GM18507 (cell line): ENCODE results near the gene SERPINA1.
"Not testable (repeated sequence)": the region's sequence is repeated elsewhere in the genome, so short reads cannot be mapped to it uniquely, and the experiment has no call there.

Source experiments
- DNase-seq: peaks from one replicate; pipeline ENCODE4 v3.0.0; 2011; ENCODE audit warnings: low read depth; ENCODE audit not compliant: insufficient read length; ENCODE audit errors: extremely low spot score
- FAIRE-seq: peaks from 2 replicates; lab custom pipeline; 2011; peaks lifted over from hg19 to GRCh38; lab: Jason Lieb, UNC

The SERPINA1 gene

GRCh38 chr14:94388384-94389103, at the start of gene SERPINA1:
TSS of gene SERPINA1 (minus strand) at chr14:94388602. CDS start at chr14:94383237, 5,365 bp downstream.
- FAIRE-seq, result no peak
- no peak for DNase-seq

- no peak for FAIRE-seq
- no peak for DNase-seq
These were observed 40.2 kb upstream of the SERPINA1 start for GRCh38 chr14:94428610-94429009.

GRCh38 chr14:94427016-94427613, 38.7 kb upstream of the SERPINA1 start:
- FAIRE-seq, result no peak
- DNase-seq, result no peak

GRCh38 chr14:94426526-94426925, 38.1 kb upstream of the SERPINA1 start:
- FAIRE-seq (no peak), DNase-seq (no peak)

GRCh38 chr14:94424371-94424770, 36.0 kb upstream of the SERPINA1 start:
- DNase-seq, result no peak
- no peak for FAIRE-seq

DNA sequence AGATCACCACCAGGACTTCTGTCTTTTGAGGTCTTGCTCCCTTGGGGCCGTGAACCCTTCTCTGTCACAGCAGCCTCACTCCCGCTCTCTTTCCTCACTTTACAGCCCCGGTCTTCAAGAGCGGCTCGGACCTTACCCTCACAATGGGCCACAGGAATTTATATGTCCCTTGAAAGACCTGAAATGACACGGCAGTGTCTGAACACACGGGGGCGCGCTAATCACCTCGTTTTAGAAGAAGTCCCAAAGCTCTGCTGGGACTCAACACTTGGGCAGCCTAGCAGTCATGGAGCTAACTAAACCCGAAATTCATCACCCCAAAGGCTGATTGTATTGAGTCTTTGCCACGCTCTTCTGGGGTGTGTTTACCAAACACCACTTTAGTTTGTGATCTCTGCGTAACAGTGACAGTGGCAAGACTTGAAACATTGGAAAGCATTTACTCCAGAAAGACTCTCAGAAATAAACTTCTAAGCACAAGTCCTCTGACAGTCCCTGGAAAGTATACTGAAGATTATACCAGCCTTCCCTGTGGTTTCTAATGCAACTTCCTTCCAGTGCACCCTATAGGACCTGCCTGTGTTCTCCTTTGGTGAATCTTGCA, 35.2 kb upstream of the SERPINA1 start:
- DNase-seq (no peak), FAIRE-seq (peak; percentile 84)

DNA sequence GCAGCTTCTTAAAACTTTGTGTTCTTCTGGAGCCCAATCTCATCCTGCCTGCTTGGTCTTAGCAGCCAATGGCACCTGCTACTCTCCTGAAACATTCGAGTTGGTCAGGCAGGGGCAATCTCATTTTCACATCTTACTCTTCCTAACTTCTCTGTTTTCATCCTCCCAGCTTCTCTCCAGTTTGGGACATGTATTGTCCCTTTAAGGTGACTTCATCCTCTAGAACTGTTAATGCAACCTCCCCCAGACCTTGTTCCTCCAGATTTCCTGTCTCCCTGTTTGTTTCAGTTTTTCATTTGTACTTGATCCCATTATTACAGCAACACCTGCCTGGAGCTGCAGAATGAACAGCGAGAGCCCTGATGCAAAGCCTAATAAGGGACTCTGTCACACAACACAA, 32.9 kb upstream of the SERPINA1 start:
- no peak for FAIRE-seq

DNA sequence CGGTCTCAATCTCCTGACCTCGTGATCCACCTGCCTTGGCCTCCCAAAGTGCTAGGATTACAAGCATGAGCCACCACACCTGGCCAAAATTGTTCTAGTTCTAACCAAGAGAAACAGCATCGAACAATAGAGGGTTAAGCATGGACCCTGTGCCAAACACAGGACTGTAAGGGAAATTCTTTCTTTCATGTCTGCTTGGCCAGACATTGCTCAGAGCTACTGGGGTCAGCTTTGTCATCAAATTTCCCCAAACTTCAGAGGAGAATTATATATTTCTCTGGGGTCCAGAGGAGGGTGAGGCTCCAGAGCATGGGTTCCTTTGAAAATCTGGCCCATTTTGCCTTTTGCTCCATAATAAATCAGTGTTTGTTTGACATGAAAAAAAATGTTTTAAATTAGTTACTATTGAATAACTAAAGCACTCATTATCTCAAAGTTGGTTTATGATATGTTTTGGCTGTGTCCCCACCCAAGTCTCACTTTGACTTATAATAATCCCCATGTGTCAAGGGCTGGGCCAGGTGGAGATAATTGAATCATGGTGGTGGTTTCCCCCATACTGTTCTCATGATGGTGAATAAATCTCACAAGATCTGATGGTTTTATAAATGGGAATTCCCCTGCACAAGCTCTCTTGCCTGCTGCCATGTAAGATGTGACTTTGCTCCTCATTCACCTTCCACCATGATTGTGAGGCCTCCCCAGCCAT, 29.2 kb upstream of the SERPINA1 start:
- not testable (repeated sequence) for DNase-seq, FAIRE-seq

More for the DNA sequence above, 32.9 kb upstream of the SERPINA1 start:
- DNase-seq, result no peak

GRCh38 chr14:94412671-94413638, 24.6 kb upstream of the SERPINA1 start:
- DNase-seq (no peak), FAIRE-seq (peak; percentile 9)

GRCh38 chr14:94411638-94412037, 23.2 kb upstream of the SERPINA1 start:
- DNase-seq, result no peak
- no peak for FAIRE-seq

DNA sequence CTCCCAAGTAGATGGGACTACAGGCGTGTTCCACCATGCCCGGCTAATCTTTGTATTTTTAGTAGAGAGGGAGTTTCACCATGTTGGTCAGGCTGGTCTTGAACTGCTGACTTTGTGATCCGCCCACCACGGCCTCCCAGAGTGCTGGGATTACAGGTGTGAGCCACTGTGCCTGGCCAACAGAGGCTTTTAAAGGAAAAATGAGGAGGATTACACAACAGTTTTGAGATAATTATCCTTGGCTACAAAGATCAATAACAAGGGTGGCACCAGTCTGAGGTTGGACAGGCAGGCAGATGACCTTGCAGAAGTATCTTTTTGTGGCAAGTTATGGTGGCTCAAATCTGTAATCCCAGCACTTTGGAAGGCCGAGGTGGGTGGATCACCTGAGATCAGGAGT, 21.0 kb upstream of the SERPINA1 start:
- not testable (repeated sequence) for DNase-seq, FAIRE-seq

DNA sequence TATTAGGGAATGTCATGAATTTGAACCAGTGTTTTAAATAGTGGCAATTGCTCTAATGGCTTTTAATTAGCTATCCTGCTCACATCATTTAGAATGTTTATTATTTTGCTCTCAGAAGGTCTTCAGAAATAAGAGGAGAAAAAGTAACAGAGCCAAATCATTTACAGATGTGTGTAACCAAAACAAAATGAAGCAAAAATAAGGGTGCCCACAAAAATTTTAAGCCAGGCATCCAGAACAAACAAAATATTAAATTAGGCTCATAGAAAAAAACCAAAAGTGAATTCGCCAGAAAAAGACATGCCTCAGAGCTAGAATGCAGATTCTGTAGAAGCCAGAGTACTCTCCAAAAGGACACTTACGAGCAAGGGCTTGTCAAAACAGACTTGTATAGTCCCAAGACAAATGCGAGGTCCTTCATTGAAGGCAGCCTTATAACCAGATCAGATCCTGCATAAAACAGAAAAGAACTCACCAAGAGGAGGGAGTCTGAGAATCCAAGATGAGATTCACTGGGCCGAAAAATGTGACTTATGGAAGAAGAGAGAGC, 20.2 kb upstream of the SERPINA1 start:
- DNase-seq (no peak), FAIRE-seq (peak; percentile 31)

- FAIRE-seq (no peak), DNase-seq (no peak)
These were observed 19.5 kb upstream of the SERPINA1 start for GRCh38 chr14:94407906-94408305.

DNA sequence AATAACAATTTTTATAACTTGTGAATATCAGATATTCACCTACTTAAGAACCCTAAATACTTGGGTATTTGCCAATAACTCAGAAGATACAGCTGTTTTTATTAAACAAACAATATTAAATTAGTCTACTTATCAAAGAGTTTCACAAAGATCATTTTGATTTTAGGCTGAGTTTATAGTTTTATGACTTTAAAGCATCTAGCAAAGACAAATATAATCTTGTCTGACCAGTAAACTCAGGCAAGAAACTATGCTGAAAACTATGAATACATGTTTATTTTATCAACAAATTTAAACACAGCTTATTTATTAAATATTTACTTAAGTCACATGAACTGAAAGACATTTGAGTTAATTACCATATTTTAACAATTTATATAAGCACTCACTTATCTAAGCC, 18.5 kb upstream of the SERPINA1 start:
- FAIRE-seq (no peak), DNase-seq (no peak)

DNA sequence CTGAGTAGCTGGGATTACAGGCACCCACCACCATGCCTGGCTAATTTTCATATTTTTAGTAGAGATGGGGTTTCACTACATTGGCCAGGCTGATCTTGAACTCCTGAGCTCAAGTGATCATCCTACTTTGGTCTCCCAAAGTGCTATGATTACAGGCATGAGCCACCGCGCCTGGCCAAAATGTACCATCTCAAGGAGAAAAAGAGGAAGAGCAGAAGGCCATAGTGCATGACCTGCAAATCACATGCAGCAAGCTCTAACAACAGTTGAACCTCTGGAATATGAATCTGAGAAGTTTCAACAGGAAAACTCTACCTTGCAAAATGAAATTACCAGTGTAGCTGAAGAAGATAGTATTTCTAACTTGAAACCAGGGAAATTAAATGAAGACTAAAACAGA, 17.1 kb upstream of the SERPINA1 start:
- DNase-seq (no peak), FAIRE-seq (no peak)

DNA sequence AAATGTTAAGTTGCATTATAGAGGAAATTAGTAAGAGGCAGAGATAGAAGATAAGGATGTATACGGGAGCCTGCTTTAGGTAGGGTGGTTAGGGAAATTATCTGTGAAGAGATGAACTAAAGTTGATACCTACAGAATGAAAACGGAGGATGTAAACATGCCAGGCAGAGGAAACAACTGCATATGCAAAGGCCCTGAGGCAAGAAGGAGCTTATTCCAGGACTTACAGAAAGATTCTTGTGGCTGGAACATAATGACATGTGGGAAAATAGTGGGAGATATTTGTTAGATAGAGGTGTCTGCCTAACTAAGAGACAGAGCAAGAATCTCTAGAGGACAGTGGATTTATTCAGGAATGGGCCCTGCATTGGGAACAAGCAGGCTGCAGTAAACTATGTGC, 16.2 kb upstream of the SERPINA1 start:
- no peak for DNase-seq
- FAIRE-seq, result no peak

DNA sequence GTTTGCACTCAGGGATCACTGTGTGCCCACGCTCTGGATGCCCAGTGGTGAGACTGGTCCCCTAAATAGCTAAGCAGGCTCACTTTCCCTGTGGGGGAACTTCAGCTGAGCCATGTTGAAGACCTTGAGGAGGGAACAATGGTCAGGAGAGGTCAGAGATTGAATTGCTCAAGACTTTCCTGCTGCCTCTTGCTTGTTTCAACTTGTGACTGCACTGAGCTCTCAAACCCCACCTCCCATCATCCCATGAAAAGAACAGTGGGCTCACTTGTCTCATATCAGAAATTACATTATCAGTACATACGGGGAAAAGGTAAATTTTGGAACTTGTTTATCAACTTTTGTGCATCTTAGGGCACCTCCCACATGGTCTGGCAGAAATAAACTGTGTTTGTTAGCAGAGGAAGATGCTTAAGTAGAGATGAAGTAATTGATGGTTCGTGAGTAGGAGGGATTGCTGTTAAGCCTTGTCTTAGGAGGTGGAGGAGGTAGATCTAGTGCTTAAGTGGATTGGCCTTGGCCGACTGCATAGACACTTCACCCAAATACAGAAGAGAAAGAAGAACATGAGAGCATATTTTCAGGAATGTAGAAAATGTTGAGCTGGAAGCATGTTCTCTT, 15.0 kb upstream of the SERPINA1 start:
- FAIRE-seq (no peak), DNase-seq (no peak)

- DNase-seq (no peak), FAIRE-seq (no peak)
These were observed 12.7 kb upstream of the SERPINA1 start for GRCh38 chr14:94401083-94401482.
